GM12874 (cell line): ENCODE results near the gene CAMTA1.

Source experiments
- TF ChIP-seq, protein P1 (sequence below): IDR thresholded peaks from 2 replicates; pipeline ENCODE4 v1.5.1; 2011; ENCODE audit warnings: low read depth, mild to moderate bottlenecking, control low read depth, low read length, moderate library complexity; ENCODE audit not compliant: insufficient read depth

CAMTA1 gene

DNA sequence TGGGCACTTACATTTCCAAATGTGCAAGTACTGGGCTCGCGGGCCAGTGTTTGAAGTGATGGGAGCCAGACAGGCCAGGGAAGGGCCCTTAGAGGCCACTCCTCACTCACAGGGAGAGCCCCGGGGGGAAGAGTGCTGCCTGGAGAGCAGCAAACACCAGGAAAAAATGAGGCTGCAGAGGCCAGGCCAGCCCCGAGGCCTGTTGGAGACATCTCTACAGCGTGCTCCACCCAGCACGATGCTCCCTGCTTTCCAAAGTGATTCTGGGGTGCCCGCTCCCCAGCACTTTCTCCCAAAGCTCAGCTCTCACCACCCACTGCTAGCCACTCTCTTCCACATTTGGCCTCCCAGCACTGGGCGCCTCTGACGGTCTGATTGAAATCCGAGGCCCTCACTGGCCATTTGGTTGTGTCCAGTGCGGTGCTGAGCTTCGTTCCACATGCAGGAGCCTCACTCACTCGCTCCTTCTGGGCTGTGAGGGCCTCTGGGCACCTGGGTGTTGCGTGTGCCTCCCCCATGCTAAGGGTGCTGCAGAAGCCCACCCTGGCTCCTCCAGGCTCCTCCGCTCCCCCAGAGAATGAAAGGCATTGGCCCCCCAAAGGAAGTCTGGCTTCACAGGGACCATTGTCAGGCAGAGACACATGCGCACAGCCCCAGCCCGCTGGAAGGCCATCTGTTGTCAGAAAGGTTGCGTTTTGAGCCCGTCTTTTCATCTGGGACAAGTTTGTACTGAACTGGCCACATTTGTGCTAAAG, 600.4 kb downstream of the CAMTA1 start:
- TF ChIP-seq, protein P1, sequence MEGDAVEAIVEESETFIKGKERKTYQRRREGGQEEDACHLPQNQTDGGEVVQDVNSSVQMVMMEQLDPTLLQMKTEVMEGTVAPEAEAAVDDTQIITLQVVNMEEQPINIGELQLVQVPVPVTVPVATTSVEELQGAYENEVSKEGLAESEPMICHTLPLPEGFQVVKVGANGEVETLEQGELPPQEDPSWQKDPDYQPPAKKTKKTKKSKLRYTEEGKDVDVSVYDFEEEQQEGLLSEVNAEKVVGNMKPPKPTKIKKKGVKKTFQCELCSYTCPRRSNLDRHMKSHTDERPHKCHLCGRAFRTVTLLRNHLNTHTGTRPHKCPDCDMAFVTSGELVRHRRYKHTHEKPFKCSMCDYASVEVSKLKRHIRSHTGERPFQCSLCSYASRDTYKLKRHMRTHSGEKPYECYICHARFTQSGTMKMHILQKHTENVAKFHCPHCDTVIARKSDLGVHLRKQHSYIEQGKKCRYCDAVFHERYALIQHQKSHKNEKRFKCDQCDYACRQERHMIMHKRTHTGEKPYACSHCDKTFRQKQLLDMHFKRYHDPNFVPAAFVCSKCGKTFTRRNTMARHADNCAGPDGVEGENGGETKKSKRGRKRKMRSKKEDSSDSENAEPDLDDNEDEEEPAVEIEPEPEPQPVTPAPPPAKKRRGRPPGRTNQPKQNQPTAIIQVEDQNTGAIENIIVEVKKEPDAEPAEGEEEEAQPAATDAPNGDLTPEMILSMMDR: no peak

DNA sequence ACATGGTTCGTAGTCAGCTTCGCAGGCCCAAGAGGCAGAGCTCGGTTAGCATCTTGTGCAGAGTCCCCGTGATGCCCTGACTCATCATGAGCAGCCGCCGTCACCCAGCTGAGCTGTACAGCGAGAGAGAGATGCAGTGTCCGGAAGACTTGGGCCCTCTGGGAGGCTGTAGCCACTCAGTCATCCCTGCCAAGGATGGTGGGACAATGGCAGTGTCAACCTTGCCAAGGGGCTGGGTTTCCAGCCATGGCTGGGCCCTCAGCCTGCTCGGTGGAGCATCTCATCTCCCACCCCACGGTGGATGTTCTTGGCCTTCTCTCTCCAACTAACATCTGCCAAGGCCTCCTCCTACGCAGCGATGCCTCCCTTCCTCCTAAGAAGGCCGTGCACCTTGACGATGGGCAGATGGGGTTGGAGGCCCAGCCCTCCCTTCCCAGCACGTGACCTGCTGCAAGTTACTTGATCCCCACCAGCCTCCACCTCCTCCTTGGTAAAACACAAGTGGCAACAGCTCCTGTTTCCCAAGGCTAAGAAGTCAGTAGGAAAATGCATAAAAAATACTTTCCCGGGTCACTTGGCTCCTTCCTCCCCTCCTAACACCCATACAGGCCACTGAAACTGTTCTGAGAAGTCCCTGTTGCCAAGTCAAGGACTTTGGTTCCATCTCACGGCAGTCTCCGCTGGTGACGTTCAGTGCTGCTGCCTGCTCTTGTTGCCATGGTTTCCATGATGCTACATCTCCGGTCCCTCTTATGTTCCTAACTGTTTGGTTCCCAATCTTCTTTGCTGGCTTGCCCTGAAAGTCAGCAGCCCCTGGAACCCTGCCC, 601.2 kb downstream of the CAMTA1 start:
- TF ChIP-seq, protein P1: no peak

DNA sequence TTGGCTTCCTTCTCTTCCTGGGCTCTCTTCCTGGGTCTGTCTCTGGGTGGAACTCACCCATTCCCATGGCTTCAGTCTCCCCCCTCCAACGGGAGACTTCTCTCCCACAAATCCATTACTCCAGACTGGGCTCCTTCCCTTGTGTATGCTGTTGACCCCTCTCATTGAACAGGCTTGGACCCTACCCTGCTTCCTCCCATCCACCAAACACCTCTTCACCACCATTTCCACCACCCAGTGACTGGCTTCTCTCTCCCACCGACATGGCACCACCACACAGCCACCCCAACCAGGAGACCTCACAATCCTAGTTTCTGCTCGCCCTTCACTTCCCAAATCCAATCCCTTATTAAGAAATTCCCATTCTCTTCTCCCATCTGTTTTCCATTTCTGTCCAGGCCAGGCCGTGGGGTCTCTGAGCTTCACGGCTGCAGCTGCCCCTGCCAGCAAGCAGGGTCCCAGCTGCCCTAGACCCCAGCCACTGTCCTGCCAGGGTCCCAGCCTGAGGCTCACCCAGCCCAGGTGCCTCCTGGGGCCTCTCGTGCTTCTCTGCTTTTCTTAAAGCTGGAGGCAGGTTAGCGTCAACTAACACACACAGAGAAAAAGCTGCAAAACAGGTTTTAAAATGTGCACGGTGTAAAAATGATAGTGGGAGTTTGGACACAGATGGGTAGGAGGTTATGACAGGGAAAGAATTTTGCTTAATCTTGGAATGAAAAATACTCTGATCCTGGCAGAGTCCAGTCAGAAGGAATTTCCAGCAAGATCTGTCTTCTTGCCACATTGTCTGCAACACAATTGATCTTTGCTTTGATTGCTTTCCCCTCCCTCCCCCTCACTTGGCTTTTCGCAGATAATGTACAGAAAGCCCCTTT, 602.0 kb downstream of the CAMTA1 start:
- TF ChIP-seq, protein P1: no peak

DNA sequence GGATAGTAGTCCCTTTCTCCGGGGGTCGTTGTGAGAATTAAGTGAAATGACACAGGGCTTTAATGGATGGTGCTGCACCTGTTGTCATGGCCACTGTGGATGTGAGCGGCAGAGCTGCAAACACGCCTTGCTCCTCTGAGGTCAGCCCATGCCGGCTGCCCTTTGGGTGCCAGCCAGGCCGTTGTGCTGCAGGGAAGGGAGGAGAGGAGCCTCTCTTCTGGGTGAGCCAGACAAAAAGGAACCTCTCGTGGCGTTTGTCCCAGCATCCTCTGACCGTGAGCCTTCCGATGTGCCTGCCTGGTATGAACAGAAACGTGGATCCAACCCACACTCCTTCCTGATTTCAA, 602.9 kb downstream of the CAMTA1 start:
- TF ChIP-seq, protein P1: no peak

DNA sequence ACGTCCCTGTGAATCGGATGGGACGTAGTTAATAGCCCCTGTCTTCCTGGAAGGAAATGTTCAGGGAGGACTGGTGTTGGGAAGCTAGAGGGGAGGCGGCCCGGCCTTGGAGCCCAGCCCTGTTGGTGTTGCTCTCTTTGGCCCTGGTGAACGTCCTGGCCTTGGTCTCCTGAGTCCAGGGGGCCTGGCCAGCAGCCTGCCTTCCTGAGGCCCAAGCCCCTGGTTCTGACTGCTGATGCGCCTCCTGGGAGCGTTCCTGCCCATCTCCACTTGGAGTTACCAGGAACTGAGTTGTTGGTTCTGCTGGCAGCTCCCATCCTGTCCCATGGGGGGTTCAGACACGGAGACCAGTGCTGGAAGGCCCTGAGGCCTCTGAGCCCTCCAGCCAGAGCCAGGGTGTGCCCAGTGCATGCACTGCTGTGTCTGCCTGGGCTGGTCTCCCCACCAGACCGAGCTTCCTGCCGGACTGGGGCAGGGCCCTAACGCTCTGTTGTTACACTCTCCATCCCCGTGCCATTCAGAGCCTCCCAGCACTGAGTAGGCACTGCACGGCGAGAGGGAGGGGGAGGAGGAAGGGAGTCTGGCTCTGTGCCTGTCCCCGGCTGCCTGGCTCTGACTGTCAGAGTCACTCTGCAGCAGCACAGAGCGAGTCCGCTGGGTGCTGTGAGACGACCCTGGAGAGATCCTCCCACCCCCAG, 603.4 kb downstream of the CAMTA1 start:
- TF ChIP-seq, protein P1: no peak

DNA sequence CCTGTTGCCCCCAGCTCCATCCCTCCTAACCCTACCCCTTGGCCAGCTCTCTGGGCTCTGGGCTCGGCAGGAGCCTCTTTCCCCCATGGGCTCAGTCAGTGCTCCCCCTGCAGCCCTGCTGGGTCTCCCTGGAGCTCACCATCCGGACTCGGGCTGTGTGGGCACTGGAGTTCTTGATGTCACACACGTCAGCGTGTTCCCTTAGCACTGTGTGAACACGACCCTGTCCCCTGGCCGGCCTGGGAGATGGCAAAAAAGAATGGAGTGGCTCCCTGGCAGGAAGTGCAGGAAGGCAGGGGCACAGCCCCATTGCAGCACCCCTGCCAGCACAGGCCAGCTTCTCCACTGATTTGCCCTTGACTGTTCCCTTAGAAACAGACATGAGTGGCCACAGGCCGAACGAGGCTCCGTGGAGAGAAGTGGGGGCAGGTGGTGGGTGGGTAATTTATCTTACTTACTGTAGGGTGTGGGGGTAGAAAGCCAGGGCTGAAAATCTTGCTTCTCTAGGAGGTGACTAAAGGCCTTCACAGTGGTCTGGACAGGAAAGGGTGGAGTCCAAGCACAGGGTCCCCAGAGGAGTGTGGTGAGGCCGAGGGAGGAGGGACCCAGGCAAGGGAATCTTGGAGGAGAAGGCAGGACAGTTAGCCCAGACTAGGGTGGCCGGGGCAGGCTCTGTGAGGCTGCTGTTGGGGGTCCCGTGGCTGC, 604.1 kb downstream of the CAMTA1 start:
- TF ChIP-seq, protein P1: no peak
